ENCODE data around the gene GAPDHS.

DNA sequence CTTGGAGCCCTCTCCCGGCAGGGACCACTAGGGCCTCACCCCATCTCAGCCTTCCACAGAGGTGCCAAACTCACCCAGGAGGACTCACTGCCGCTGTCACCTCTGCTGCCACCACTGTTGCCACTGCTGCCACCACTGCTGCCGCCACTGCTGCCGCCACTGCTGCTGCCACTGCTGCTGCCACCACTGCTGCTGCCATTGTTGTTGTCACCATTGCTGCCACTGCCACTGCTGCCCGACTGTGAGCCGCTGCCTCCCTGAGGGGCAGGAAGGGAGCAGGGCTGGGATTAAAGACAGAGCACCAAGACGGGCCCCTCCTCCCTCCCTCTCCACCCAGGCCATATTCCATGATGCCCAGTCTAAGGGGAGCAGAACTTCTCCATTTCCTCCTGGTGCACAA, 21.9 kb upstream of the GAPDHS start:
- TF ChIP-seq, protein P1, sequence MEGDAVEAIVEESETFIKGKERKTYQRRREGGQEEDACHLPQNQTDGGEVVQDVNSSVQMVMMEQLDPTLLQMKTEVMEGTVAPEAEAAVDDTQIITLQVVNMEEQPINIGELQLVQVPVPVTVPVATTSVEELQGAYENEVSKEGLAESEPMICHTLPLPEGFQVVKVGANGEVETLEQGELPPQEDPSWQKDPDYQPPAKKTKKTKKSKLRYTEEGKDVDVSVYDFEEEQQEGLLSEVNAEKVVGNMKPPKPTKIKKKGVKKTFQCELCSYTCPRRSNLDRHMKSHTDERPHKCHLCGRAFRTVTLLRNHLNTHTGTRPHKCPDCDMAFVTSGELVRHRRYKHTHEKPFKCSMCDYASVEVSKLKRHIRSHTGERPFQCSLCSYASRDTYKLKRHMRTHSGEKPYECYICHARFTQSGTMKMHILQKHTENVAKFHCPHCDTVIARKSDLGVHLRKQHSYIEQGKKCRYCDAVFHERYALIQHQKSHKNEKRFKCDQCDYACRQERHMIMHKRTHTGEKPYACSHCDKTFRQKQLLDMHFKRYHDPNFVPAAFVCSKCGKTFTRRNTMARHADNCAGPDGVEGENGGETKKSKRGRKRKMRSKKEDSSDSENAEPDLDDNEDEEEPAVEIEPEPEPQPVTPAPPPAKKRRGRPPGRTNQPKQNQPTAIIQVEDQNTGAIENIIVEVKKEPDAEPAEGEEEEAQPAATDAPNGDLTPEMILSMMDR (IDR thresholded peaks at IDR 0.05) = no peak
- TF ChIP-seq POLR2A (IDR thresholded peaks at IDR 0.05) (no peak), EP300 (IDR thresholded peaks at IDR 0.05) (no peak)
